Measurements from ENCODE around the gene GIMAP8. TPM values are rescaled to one million over a fixed set of nuclear protein-coding genes. Genes with fewer than 3 reads are reported as not detected.

GIMAP8 gene
- polyA plus RNA-seq, 1 of the 3 experiments (the other 2 are of a cell fraction), result not detected

DNA sequence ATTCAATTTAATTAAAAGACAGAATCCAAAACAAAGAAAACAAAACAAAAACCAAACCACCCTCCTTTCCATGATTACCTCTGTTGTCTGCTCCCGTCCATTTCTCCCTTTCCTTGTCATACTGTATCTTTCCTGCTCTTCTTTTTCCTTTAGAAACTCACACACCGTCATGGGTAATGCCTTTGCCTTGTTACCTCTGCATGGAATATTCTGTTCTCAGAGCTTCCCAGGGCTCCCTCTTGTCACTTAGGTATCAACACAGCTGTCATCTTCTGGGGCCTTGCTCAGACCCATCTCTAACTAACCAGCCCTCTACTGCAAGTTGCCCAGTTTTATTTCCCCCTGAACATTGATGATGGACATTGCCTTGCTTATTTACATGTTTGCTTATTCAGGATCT, 30.2 kb upstream of the GIMAP8 start:
- H3F3A ChIP-seq (replicated peaks; ENCODE audit: insufficient read depth), result no peaks in the 10 kb centered on the region
- no peaks in the 10 kb centered on the region for H3K9me3 ChIP-seq
- H3K27ac ChIP-seq (ENCODE audit: low read depth in 2 of 2, low read length in 1 of 2), result no peak overlapping the region
- ChIA-PET POLR2A (interaction anchor here (1.3 kb wide), 1 partner anchor 51 kb away, joined by 3 read pairs; no protein-coding TSS in a partner anchor), CTCF (interaction anchor here (0.6 to 3.8 kb wide), 14 partner anchors 9 to 478 kb away, joined by 3 to 19 read pairs (median 4); partner anchors contain the start of genes GIMAP8, REPIN1 and ZNF775)
- no peak overlapping the region for H3K4me3 ChIP-seq (ENCODE audit: low read depth in 2 of 2, low read length in 1 of 2)
- no peak for DNase-seq
- no peaks in the 10 kb centered on the region for H3K27me3 ChIP-seq (ENCODE audit: insufficient read depth)
- no peaks in the 10 kb centered on the region for H3K36me3 ChIP-seq (replicated peaks in 1 of 2; ENCODE audit: control insufficient read depth in 1 of 2, insufficient read depth in 2 of 2, low read length in 1 of 2)
- H3K9ac ChIP-seq, result no peak overlapping the region
- no peak overlapping the region for H3K4me2 ChIP-seq
- whole genome bisulfite sequencing (ENCODE audit: low lambda C conversion rate), result 82% methylated on average over 2 of the region's 2 CpGs
- H3K9me2 ChIP-seq, result no peaks in the 10 kb centered on the region
- no peaks in the 10 kb centered on the region for H4K20me1 ChIP-seq (ENCODE audit: insufficient read depth)
- H3K4me1 ChIP-seq (ENCODE audit: control insufficient read depth in 1 of 2, insufficient read depth in 2 of 2, low read depth in 1 of 2, low read length in 1 of 2), result no peaks in the 10 kb centered on the region
- no peaks in the 10 kb centered on the region for H3K79me2 ChIP-seq (ENCODE audit: insufficient read depth)
- H2AFZ ChIP-seq (ENCODE audit: low read depth), result no peak overlapping the region
- TF ChIP-seq GABPA (IDR thresholded peaks at IDR 0.05; ENCODE audit: low read depth) (no peak), EZH2phosphoT487 (IDR thresholded peaks at IDR 0.05; ENCODE audit: borderline replicate concordance, low read depth) (no peak), TAF1 (IDR thresholded peaks at IDR 0.05; ENCODE audit: borderline replicate concordance, low read depth, low read length) (no peak), SIN3A (IDR thresholded peaks at IDR 0.05; ENCODE audit: borderline replicate concordance, low read depth, low read length) (no peak), MXI1 (IDR thresholded peaks at IDR 0.05; ENCODE audit: low read depth, low read length) (no peak), ELF1 (IDR thresholded peaks at IDR 0.05) (no peak), FOXM1 (IDR thresholded peaks at IDR 0.05; ENCODE audit: low read depth) (no peak), SMC3 (IDR thresholded peaks at IDR 0.05; ENCODE audit: low read depth, low read length) (no peak), RXRA (IDR thresholded peaks at IDR 0.05; ENCODE audit: borderline replicate concordance, low read depth) (no peak), NRF1 (IDR thresholded peaks at IDR 0.05; ENCODE audit: low read depth, low read length) (no peak), EP300 (IDR thresholded peaks at IDR 0.05; ENCODE audit: borderline replicate concordance in 1 of 2, low read depth in 1 of 2, low read length in 1 of 2) (no peak), FOSL2 (IDR thresholded peaks at IDR 0.05; ENCODE audit: borderline replicate concordance, low read depth) (no peak)
- TF ChIP-seq, protein P1, sequence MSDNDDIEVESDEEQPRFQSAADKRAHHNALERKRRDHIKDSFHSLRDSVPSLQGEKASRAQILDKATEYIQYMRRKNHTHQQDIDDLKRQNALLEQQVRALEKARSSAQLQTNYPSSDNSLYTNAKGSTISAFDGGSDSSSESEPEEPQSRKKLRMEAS (IDR thresholded peaks at IDR 0.05; ENCODE audit: low read depth), result no peak
- TF ChIP-seq, protein P2, sequence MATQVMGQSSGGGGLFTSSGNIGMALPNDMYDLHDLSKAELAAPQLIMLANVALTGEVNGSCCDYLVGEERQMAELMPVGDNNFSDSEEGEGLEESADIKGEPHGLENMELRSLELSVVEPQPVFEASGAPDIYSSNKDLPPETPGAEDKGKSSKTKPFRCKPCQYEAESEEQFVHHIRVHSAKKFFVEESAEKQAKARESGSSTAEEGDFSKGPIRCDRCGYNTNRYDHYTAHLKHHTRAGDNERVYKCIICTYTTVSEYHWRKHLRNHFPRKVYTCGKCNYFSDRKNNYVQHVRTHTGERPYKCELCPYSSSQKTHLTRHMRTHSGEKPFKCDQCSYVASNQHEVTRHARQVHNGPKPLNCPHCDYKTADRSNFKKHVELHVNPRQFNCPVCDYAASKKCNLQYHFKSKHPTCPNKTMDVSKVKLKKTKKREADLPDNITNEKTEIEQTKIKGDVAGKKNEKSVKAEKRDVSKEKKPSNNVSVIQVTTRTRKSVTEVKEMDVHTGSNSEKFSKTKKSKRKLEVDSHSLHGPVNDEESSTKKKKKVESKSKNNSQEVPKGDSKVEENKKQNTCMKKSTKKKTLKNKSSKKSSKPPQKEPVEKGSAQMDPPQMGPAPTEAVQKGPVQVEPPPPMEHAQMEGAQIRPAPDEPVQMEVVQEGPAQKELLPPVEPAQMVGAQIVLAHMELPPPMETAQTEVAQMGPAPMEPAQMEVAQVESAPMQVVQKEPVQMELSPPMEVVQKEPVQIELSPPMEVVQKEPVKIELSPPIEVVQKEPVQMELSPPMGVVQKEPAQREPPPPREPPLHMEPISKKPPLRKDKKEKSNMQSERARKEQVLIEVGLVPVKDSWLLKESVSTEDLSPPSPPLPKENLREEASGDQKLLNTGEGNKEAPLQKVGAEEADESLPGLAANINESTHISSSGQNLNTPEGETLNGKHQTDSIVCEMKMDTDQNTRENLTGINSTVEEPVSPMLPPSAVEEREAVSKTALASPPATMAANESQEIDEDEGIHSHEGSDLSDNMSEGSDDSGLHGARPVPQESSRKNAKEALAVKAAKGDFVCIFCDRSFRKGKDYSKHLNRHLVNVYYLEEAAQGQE (IDR thresholded peaks at IDR 0.05; ENCODE audit: low read depth, low read length), result no peak
- TF ChIP-seq, protein P3, sequence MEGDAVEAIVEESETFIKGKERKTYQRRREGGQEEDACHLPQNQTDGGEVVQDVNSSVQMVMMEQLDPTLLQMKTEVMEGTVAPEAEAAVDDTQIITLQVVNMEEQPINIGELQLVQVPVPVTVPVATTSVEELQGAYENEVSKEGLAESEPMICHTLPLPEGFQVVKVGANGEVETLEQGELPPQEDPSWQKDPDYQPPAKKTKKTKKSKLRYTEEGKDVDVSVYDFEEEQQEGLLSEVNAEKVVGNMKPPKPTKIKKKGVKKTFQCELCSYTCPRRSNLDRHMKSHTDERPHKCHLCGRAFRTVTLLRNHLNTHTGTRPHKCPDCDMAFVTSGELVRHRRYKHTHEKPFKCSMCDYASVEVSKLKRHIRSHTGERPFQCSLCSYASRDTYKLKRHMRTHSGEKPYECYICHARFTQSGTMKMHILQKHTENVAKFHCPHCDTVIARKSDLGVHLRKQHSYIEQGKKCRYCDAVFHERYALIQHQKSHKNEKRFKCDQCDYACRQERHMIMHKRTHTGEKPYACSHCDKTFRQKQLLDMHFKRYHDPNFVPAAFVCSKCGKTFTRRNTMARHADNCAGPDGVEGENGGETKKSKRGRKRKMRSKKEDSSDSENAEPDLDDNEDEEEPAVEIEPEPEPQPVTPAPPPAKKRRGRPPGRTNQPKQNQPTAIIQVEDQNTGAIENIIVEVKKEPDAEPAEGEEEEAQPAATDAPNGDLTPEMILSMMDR (IDR thresholded peaks at IDR 0.05), result no peak
